Calu3 (cell line): Measurements from ENCODE around the gene SLC25A21. TPM values are rescaled to one million over a fixed set of nuclear protein-coding genes. Genes with fewer than 3 reads are reported as not detected.

ENCODE experiments used
- BruUV-seq: library from RNA; stranded (reverse); fragments of 400-500 nt; replicated peaks from 2 replicates; lab custom pipeline; 2021; lab: Mats Ljungman, UMichigan
- CTCF ChIA-PET: fragments of 300-600 bp; sonication (Branson Sonifier 250); formaldehyde crosslinking; loops from one replicate; lab custom pipeline; 2022; ENCODE audit warnings: antibody characterized with exemption; lab: Charles Lee
- DNase-seq: peaks from one replicate; pipeline ENCODE4 v3.0.0; 2022
- H3K27ac Mint-ChIP-seq: one replicate; pipeline ENCODE4 v1.8.0; 2022; ENCODE audit warnings: mixed read lengths; ENCODE audit not compliant: unreplicated experiment
- H3K27me3 Mint-ChIP-seq: one replicate; pipeline ENCODE4 v1.8.0; 2022; ENCODE audit warnings: mixed read lengths; ENCODE audit not compliant: unreplicated experiment
- H3K36me3 Mint-ChIP-seq: one replicate; pipeline ENCODE4 v1.8.0; 2022; ENCODE audit warnings: mild to moderate bottlenecking, moderate library complexity, mixed read lengths; ENCODE audit not compliant: insufficient read depth, unreplicated experiment
- H3K4me1 Mint-ChIP-seq: one replicate; pipeline ENCODE4 v1.8.0; 2022; ENCODE audit warnings: mild to moderate bottlenecking, low read depth, mixed read lengths; ENCODE audit not compliant: unreplicated experiment
- H3K4me3 Mint-ChIP-seq: one replicate; pipeline ENCODE4 v1.8.0; 2022; ENCODE audit warnings: mild to moderate bottlenecking, low read depth, moderate library complexity, mixed read lengths; ENCODE audit not compliant: unreplicated experiment
- H3K9me3 Mint-ChIP-seq: one replicate; pipeline ENCODE4 v1.8.0; 2022; ENCODE audit warnings: low read depth, mixed read lengths; ENCODE audit not compliant: unreplicated experiment
- intact Hi-C: fragments of 100-400 bp; cut with micrococcal nuclease; formaldehyde crosslinking; loops from one replicate; pipeline ENCODE4 v1.10.0; 2022; ENCODE audit not compliant: unreplicated experiment
- total RNA-seq: library from RNA; stranded (reverse); gene quantifications from 2 replicates; pipeline ENCODE4 v1.2.3, GENCODE V29; 2022
- TF ChIP-seq, protein P1 (sequence below): fragments of 200-600 bp; IDR thresholded peaks from one replicate; pipeline ENCODE4 v1.8.0; 2022; ENCODE audit warnings: antibody characterized with exemption; ENCODE audit not compliant: unreplicated experiment

Gene SLC25A21
- total RNA-seq, 1 experiment from 2014 or later: 1.4 TPM

DNA sequence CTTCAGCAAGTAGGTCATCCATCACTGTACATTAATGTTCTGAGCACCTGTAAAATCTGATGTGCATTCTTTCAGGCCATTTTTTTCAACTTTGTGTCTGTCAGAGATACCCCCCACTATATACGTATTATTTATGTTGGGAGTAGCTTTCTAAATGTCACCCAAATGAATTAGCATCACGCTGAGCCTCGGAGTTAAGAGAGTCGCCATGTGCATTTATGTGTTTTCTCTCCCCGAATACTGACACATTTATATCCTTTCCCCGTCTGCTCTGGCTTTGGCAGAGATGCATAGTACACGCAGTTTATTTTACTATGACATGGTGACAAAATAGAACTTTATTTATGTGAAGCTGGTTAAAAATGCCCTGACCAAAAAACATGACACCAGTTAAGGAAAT is 216.4 kb downstream of the SLC25A21 start:
- Mint-ChIP-seq H3K27me3 (no peaks in the 10 kb centered on the region), H3K4me1 (peaks cover 14% of the 10 kb centered on the region), H3K27ac (no peak overlapping the region), H3K4me3 (no peak overlapping the region), H3K9me3 (no peaks in the 10 kb centered on the region), H3K36me3 (no peaks in the 10 kb centered on the region)
- TF ChIP-seq, protein P1, sequence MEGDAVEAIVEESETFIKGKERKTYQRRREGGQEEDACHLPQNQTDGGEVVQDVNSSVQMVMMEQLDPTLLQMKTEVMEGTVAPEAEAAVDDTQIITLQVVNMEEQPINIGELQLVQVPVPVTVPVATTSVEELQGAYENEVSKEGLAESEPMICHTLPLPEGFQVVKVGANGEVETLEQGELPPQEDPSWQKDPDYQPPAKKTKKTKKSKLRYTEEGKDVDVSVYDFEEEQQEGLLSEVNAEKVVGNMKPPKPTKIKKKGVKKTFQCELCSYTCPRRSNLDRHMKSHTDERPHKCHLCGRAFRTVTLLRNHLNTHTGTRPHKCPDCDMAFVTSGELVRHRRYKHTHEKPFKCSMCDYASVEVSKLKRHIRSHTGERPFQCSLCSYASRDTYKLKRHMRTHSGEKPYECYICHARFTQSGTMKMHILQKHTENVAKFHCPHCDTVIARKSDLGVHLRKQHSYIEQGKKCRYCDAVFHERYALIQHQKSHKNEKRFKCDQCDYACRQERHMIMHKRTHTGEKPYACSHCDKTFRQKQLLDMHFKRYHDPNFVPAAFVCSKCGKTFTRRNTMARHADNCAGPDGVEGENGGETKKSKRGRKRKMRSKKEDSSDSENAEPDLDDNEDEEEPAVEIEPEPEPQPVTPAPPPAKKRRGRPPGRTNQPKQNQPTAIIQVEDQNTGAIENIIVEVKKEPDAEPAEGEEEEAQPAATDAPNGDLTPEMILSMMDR: no peak
- no TSS peak for BruUV-seq
- intact Hi-C loops: no loop called here
- CTCF ChIA-PET: no interaction called here
- no peak for DNase-seq

DNA sequence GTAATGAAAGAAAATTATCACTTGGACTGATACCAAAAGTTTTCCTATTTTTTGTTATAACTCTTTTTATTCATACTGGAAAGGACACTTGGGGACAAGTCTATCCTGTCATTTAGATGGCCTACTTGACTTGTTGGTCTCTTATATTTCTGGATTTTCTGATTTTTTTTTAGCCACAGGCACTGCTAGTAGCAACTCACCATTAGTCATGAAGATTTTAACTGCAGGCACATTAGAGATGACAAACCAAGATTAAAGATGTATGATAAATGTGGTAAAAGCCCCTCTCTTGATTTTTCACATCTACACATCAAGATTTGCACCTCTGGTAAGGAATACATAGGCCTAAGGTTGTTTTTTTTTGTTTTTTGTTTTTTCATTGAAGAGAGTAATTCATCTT is 217.0 kb downstream of the SLC25A21 start:
- TF ChIP-seq, protein P1: no peak
- CTCF ChIA-PET: no interaction called here
- H3K36me3 Mint-ChIP-seq: no peaks in the 10 kb centered on the region
- intact Hi-C loops: no loop called here
- no peaks in the 10 kb centered on the region for H3K27me3 Mint-ChIP-seq
- no peak overlapping the region for H3K4me3 Mint-ChIP-seq
- H3K4me1 Mint-ChIP-seq: peaks cover 14% of the 10 kb centered on the region
- no peak overlapping the region for H3K27ac Mint-ChIP-seq
- H3K9me3 Mint-ChIP-seq: no peaks in the 10 kb centered on the region
- no TSS peak for BruUV-seq
- DNase-seq: no peak

DNA sequence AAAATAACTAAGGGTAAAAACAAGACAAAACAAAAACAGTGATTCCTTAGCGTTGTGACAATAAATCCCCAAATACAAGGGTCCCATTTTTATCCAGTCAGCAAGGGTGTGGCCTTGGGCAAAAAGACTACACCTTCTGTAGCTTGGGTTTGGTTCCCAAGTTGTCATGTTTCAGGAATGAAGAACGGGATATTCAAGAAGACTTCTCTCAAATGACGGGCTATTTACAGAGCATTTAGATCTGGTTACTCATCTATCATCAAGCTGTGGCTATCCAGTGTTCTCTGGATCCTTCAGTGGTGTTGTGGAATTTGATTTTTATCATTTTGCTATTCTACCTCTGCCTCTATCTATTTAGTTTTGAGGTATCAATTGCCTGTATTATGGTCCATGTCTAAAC is 219.7 kb downstream of the SLC25A21 start:
- Mint-ChIP-seq H3K4me1 (no peaks in the 10 kb centered on the region), H3K4me3 (no peak overlapping the region), H3K27ac (no peak overlapping the region), H3K36me3 (no peaks in the 10 kb centered on the region), H3K9me3 (no peaks in the 10 kb centered on the region), H3K27me3 (no peaks in the 10 kb centered on the region)
- DNase-seq: no peak
- BruUV-seq: no TSS peak
- TF ChIP-seq, protein P1: no peak
- CTCF ChIA-PET: no interaction called here
- intact Hi-C loops: no loop called here

DNA sequence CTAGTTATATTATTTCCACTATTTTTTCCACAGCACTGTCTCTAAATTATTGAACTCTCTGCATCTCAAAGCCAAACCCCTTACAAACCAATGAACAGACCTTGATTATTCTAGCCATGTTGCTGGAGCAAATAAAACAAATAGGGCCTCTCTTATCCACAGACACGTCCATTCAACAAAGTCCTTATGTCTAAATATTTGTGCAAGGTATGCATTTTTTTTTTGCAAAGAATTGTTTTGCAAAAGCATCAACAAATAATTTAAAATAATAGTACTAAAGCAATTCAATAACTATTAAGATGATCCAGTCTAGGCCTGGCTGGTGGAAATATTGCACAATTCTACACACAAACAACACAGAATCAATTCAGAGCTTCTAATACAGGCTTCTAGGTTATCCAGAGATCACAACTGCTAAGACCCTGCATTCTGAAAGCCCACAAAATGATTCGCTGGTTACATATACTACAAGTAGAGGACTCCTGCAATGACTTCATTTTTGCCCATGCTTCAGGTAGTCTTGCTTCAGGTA is 221.0 kb downstream of the SLC25A21 start:
- H3K36me3 Mint-ChIP-seq: no peaks in the 10 kb centered on the region
- H3K27me3 Mint-ChIP-seq: no peaks in the 10 kb centered on the region
- TF ChIP-seq, protein P1: no peak
- no TSS peak for BruUV-seq
- no peak for DNase-seq
- intact Hi-C loops: no loop called here
- no peaks in the 10 kb centered on the region for H3K9me3 Mint-ChIP-seq
- H3K4me3 Mint-ChIP-seq: no peak overlapping the region
- CTCF ChIA-PET: no interaction called here
- H3K27ac Mint-ChIP-seq: no peak overlapping the region
- H3K4me1 Mint-ChIP-seq: no peaks in the 10 kb centered on the region
